NCI-H2196 (cell line): ENCODE data around the gene MOCS2.
"Not testable (repeated sequence)": the region's sequence is repeated elsewhere in the genome, so short reads cannot be mapped to it uniquely, and the experiment has no call there.

Source experiments
- DNase-seq: peaks from one replicate; lab custom pipeline; 2025; ENCODE audit not compliant: unreplicated experiment; lab: John Stamatoyannopoulos, UW

MOCS2 gene, protein sequence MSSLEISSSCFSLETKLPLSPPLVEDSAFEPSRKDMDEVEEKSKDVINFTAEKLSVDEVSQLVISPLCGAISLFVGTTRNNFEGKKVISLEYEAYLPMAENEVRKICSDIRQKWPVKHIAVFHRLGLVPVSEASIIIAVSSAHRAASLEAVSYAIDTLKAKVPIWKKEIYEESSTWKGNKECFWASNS

GRCh38 chr5:53109443-53110127 is at the start of gene MOCS2:
Gene MOCS2 (minus strand): TSS chr5:53109757. CDS start chr5:53107174, 2,583 bp downstream.
- DNase-seq: peak; percentile 77

DNA sequence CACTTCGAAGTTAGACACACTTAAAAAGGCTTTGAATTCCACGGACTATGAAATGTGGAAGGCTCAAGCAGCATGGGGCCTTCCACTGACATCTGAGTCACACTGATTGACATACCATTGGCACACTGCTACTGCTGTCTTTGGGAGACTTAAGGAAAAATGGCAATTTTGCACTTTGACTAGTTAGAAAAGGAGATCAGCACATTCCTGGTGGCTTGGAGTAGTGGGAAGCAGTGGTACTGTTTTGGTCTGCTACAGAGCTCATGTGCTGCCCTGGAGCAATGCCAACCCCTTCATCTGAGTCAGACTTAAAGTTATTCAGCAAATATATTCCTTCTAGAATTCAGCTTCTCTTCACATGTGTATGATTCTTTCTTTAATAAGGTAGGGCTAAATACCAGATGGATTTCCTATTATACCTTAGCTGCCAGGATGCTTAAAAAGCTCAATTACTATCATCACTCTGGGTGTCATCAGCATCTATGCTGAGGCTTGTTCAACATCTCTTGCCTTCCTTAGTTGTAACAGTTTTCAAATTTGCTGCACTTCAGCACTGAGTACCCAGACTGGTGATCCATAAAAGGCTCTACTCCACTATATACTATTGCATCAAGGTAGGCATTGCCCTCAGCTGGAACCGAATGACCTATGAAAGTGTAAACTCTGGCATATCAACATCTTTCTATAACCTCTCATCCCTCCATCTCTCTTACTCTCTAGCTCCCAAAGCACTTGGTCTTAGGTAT is 42.3 kb upstream of the MOCS2 start:
- DNase-seq: no peak

- no peak for DNase-seq
Observed at GRCh38 chr5:53133020-53133419, 23.5 kb upstream of the MOCS2 start.

DNA sequence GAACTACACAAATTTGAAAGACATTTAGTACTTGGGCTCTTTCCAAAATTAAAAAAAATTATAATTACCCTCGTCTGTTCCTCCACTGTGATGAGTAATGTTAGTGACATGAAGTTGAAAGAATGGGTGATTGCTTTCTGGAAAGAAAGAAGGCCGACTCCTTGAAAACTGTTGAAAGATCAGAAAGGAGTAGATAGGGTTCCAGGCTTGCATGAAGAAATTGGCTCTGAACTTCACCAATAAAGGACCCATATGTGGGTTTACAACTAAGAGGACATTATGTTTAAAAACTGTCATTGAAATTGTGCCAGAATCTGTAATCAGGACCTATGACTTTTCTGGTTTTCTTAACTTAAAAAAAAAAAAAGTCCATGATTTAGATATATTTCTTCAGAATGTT is 20.7 kb upstream of the MOCS2 start:
- DNase-seq: no peak

DNA sequence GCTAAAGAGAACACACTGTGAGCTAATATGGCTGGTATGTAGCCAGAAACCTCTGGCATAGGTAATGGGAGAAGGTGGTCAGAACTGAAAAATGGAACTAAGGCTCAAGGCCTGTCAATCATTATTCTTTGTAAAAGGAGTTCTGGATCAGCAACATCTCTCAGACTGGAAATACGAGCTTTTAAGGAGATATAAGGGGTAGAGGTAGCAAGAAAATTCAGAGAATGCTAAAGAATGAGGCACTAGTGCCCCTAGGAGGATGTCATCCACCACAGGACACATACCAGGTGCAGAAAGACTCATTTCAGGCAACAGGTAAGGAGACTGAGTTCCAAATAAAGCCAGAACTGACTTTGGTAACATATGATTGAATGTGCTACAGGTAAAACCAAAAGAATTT is 18.9 kb upstream of the MOCS2 start:
- DNase-seq: no peak

GRCh38 chr5:53127107-53127506 is 17.6 kb upstream of the MOCS2 start:
- no peak for DNase-seq

- DNase-seq: no peak
Observed at GRCh38 chr5:53126521-53126920, 17.0 kb upstream of the MOCS2 start.

GRCh38 chr5:53123702-53124101 is 14.1 kb upstream of the MOCS2 start:
- no peak for DNase-seq

GRCh38 chr5:53120165-53120564 is 10.6 kb upstream of the MOCS2 start:
- DNase-seq: no peak

DNA sequence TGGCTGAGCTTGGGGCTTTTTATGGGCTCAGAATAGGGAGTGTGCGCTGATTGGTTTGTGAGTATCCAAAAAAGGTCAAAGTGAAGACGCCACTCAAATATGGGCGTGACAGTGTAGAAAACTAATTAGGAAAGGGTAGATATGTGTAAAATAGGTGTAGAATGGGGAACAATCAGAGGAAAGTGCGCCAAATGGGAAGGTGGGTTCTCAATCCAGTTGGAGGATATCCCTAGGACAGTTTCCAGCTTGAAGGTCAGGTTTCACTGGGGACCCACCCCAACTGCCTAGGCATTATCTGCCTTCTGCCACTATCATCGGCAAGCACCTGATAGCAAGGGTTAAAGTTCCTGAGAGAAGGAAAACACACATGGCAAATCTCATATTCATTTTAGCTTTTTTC is 9.3 kb upstream of the MOCS2 start:
- no peak for DNase-seq

DNA sequence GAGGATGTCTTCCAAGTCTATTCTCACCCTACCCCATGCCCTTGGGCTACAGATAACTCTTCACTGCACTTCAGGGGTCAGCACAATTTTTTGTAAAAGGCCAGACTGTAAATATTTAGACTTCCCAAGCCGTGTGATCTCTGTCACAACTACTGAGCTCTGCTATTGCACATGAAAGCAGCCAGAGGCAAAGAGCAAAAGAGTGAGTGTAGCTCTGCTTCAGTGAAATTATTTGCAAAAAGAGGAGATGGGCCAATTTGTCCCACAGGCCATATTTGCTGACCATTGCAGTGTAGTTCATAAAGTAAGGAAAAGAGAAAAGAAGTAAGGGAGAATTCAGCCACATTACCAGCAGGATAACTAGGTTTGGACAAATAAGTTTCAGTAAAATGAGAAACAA is 7.0 kb upstream of the MOCS2 start:
- no peak for DNase-seq

DNA sequence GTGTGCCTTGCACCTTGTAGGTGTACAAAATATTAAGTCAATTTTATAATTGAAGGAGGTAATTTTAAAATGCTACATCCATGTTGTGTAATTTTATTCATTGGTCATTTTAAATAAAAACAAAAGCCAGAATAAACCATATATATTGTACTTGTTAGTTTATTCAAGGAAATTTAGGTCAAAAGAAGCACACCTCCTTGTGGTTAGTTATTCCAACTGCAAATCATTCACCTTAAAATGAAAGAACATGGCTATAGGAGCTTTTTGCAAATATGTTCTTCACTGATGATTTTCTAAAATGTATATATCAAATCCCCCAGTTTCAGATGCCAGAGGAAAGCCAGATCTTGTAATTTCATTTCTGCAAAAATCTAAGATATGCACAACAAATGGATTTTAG is 5.4 kb upstream of the MOCS2 start:
- DNase-seq: no peak

DNA sequence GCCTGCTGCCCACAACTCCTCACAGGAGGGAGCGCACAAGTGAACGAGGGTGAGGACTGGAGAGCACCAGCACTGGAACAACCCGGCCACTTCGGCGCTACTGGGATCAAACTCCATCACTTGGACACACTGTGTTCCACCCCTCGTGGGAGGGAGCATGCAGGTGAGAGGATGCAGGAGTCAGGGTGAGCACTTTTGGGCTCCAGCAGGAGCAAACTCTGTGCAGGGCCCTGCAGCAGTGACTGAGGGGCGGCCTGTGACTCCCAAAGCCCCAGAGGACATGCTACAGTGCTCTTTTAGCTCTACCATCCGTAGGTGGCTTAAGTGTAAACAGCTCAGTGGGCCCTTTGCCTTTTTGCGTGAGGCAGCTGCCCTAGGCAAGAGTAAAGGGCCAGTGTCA is 4.4 kb upstream of the MOCS2 start:
- DNase-seq: no peak

GRCh38 chr5:53112909-53113308 is 3.4 kb upstream of the MOCS2 start:
- no peak for DNase-seq

DNA sequence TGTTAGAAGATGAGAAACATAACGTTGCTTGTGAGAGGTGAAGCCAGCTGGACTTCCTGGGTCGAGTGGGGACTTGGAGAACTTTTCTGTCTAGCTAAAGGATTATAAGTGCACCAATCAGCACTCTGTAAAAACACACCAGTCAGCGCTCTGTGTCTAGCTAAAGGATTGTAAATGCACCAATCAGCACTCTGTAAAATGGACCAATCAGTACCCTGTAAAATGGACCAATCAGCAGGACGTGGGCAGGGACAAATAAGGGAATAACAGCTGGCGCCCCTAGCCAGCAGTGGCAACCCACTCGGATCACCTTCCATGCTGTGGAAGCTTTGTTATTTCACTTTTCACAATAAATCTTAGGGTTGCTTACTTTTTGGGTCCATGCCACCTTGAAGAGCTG is 2.8 kb upstream of the MOCS2 start:
- not testable (repeated sequence) for DNase-seq

GRCh38 chr5:53111139-53111538 is 1.6 kb upstream of the MOCS2 start:
- no peak for DNase-seq

DNA sequence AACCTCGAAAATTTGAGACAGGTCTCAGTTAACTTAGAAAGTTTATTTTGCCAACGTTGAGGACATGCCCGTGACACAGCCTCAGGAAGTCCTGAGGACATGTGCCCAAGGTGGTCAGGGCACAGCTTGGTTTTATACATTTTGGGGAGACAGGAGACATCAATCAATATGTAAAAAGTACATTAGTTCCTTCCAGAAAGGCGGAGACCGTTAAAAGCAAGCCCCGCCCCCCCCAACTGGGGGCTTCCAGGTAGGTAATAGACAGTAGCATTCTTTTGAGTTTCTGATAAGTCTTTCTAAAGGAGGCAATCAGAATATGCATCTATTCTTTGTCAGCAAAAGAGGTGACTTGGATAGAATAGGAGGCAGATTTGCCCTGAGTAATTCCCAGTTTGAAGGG is 599 bp upstream of the MOCS2 start:
- no peak for DNase-seq

GRCh38 chr5:53109056-53109442 is 508 bp downstream of the MOCS2 start:
- DNase-seq: no peak

GRCh38 chr5:53105611-53106300 is 3.8 kb downstream of the MOCS2 start:
- no peak for DNase-seq

DNA sequence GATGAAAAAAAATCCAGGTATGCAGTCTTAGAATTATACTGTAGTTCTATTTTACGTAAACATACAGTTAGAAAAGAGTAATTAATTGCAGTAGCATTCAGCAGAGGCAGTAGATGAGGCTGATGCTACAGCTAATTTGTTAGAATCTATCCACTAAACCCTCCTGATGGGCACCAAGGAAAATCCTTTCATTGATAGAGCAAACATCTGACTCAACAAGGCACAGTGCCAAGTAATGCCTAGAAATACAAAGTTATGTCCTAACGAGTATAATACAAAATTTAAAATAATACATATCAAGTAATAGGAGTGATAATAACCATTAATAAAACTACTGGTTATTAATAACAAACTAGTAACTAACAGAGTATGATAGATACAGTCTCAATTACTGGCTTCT is 9.0 kb downstream of the MOCS2 start:
- no peak for DNase-seq

DNA sequence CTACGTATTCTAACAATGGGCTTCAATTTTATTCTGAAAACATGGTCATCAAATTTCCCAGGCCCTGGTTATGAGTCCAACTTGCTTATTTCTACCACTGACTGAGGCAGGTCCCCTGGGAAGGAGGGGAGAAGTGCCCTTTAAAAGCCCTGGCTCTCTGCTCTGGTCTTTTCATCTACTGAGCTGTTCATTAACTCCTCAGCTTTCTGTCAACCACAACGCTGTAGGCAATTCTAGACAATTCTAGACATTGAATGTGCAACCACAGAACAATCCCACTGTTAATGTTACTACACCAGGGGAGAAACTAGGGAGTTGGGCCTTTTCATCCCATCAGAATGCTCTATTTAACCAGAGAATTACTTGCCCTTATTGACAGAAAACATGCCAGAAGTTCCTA is 10.0 kb downstream of the MOCS2 start:
- no peak for DNase-seq
